LNCAP (cell line): ENCODE results near the gene FYCO1.

ENCODE experiments used
- CTCF ChIP-seq: fragments of 450-650 bp; IDR thresholded peaks from 2 replicates; pipeline ENCODE4 v1.5.1; 2017; ENCODE audit warnings: mild to moderate bottlenecking

Gene FYCO1

DNA sequence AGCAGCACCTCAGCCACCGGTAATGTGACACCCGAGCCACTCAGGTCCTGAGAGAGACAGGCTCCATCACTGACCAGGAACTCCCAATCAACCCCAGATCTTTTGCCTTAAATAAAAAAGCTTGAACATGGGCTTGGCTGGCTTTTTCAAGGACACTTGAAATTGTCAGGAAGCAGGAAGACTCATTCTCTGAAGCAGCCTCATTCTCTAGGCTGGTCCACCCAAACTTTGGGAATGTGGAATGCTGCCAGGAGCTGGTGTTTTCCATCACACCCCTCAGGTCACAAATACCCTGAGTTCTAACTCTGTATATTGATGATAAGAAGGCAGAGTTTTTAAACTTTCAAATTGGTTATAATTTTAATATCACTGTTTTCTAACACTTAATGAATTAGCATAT, 35.3 kb downstream of the FYCO1 start:
- TF ChIP-seq CTCF, result no peak

DNA sequence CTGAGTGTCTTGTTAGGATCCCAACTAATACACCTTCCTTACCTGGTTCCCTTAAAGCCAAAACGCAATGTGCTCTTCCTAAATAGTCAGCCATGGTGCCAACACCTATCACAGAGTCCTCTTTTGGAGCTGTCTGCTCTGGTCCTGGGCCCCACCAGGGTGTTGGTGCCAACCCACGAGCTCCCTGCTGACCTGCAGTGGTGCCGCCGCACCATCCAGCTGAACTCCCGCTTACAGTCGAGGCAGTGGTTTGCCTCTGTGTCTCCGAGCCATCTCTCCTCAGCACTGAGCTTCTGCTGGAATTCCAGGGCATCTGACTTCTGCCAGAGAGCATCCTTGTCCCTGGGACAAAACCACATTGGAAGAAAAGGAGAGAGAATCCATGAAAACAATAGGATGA, 36.4 kb downstream of the FYCO1 start:
- TF ChIP-seq CTCF, result no peak

DNA sequence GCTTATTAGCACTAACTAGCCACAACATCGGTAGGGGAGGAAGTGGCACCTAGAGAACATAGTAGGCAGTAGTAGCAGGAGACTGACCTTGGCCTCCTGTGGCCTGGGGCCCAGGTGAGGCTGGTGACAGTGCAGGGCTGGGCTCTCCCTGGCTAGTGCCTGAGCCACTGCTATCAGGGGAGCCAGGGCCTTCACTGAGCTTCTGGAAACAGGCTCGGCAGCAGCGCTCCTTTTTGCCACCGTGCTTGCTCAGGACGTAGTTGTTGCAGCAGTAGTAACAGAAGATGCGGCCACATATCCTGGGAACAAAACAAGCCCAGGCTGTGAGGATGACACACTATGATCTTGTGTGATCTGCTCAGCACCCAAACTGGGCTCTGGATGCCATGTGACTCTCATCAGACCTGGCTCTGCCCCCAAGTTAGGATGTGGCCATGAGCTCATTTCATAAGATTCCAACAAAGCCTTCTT, 37.3 kb downstream of the FYCO1 start:
- no peak for TF ChIP-seq CTCF

DNA sequence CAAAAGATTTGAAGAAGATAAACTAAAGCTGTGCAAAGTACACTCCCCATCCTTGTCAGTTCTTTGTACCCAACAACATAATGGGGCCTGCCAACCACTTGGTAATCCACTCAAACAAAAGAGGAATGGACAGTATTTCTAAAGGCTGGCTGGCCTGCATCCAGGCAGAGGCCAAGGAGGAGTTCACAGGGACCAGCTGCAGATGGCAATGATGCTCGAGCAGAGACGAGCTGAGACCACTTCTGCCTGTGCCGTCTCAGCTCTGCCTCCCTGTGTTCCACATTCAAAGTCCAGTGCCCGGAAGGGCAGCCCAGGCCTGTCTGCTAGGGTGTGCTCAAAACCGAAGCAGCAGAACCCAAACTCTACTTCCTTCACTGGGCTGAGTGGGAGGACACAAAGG, 38.0 kb downstream of the FYCO1 start:
- TF ChIP-seq CTCF, result no peak

- TF ChIP-seq CTCF, result no peak
Measured at GRCh38 chr3:45955706-45956105, 39.9 kb downstream of the FYCO1 start.

DNA sequence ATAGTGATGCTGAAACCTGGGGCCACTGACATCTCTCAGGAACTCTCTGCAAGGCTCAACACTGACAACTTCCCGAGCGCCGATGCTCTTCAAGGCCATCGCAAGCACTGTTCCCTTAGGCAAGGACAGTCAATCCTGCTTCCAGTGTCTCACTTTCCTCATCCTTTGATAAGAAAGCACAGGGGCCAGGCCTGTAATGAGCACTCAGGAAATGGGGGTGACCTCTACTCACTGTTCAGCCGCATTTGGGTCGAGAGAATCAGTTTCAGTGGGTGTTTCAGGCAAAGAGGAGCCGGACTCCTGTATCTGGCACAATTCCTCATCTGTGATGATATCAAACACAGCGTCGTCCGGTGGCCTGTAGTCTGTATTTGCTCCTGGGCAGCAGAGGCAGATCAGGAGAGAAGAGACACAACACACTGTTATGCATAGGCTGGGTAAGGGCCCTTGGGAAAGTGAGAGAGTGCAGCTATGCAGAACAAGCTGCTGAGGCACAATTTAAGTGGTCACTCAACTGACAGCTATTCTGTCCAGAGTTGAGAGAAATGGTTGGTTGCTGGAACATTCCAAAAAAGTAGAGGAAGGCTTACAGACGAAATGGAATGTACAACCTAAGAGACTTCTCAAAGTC, 40.5 kb downstream of the FYCO1 start:
- TF ChIP-seq CTCF, result no peak

- no peak for TF ChIP-seq CTCF
Measured at GRCh38 chr3:45954306-45954705, 41.3 kb downstream of the FYCO1 start.

DNA sequence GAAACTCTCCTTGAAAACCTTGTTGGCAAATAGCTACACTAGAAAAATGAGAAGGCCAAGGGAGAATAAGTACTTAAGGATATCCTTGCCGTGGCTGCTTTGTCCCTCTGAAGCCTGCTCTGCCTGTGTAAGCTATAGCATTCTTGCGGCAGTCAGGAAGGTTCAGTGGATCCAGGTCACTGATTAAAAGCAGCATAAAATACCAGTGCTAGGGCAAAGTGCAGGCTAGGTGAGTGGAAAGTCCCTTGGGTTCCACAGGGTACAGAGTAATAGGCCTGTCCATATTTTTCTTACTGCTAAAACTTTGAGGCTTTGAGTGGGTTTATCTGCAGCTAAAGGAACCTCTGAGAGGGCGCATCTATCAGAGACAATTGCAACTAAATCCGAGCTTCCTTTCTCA, 42.1 kb downstream of the FYCO1 start:
- TF ChIP-seq CTCF, result no peak
